Psoas muscle (tissue), 8 donors: ENCODE results near the gene DAAM2. TPM values are rescaled to one million over a fixed set of nuclear protein-coding genes. Genes with fewer than 3 reads are reported as not detected.

Experiments used
- ATAC-seq, 4 donors: fragments of 200-7000 bp; cut with Tn5 transposase; one replicate each; pipeline ENCODE4 v1.9.1; 2020; ENCODE audit warnings: moderate library complexity in 3 of 4, mild to moderate bottlenecking in 2 of 4
- DNase-seq, 2 donors: peaks; one replicate each; pipeline ENCODE4 v3.0.0-alpha.2; 2020
- H3K27ac ChIP-seq: fragments of 200-600 bp; one replicate; pipeline ENCODE4 v1.8.0; 2022
- H3K27me3 ChIP-seq, 3 donors: fragments of 200-600 bp in 1 of 3; one replicate each; pipeline versions ENCODE4 v1.6.1 to v1.8.0; 2013 to 2022; ENCODE audit warnings: low read length in 2 of 3, mild to moderate bottlenecking in 2 of 3, moderate library complexity in 1 of 3; ENCODE audit not compliant: insufficient read depth in 3 of 3
- H3K36me3 ChIP-seq, 2 donors: fragments of 200-600 bp in 1 of 2; one replicate each; pipeline versions ENCODE4 v1.6.1 to v1.8.0; 2013 to 2022; ENCODE audit warnings: low read depth in 1 of 2, mild to moderate bottlenecking in 1 of 2, moderate library complexity in 1 of 2; ENCODE audit not compliant: insufficient read depth in 1 of 2
- H3K4me1 ChIP-seq: fragments of 200-600 bp; one replicate; pipeline ENCODE4 v1.8.0; 2022
- H3K4me3 ChIP-seq: fragments of 200-600 bp; one replicate; pipeline ENCODE4 v1.8.0; 2022; ENCODE audit warnings: mild to moderate bottlenecking
- H3K9me3 ChIP-seq: fragments of 200-600 bp; one replicate; pipeline ENCODE4 v1.8.0; 2022
- WGBS, 3 donors: extraction: QIAGEN DNeasy Blood & Tissue Kit; methylation state at CpG; one replicate each; pipeline versions ENCODE4 v1.1.6 to v1.1.7; 2013; 5-methylcytosine and 5-hydroxymethylcytosine counted together
- intact Hi-C, 2 donors: fragments of 100-400 bp; cut with DNase I; formaldehyde crosslinking; loops; one replicate each; pipeline versions ENCODE4 v1.11.0 to v1.14.2; 2022
- polyA plus RNA-seq, 3 donors: library from polyadenylated mRNA; stranded (reverse); fragments of 200-250 nt; gene quantifications; one replicate each; pipeline ENCODE4 v1.2.3, GENCODE V29; 2013
- total RNA-seq, 4 donors: library from RNA; stranded (reverse); fragmentation: NEBNext Ultra II Directional in 2 of 4; extraction: Animal tissue kit (Norgen Biotek cat#: 25700) in 2 of 4; gene quantifications; one replicate each; pipeline versions ENCODE4 v1.2.1 to v1.2.4, GENCODE V29; 2021 to 2023
- TF ChIP-seq, protein P1 (sequence below): fragments of 200-600 bp; IDR thresholded peaks from one replicate; pipeline ENCODE4 v1.8.0; 2022; ENCODE audit warnings: antibody characterized with exemption
- donor health status: healthy with polysubstance abuse.
- donor health status: DM: no; HTN: no; CAD: no; lungs with moderate emphysema.
- donor health status: Bipolar disorder and iron deficiency.
- donor health status: healthy.
- donor health status: DM: yes; HTN: yes; CAD: no.
- donor health status: DM: no; HTN: no; CAD: no.
- donor health status: DM: no; HTN: no; CAD: no.
- donor health status: DM: yes; HTN: yes; CAD: no.

The DAAM2 gene
- total and polyA plus RNA-seq, 7 donors: 7.0 to 67.1 (median 26.5) TPM

DNA sequence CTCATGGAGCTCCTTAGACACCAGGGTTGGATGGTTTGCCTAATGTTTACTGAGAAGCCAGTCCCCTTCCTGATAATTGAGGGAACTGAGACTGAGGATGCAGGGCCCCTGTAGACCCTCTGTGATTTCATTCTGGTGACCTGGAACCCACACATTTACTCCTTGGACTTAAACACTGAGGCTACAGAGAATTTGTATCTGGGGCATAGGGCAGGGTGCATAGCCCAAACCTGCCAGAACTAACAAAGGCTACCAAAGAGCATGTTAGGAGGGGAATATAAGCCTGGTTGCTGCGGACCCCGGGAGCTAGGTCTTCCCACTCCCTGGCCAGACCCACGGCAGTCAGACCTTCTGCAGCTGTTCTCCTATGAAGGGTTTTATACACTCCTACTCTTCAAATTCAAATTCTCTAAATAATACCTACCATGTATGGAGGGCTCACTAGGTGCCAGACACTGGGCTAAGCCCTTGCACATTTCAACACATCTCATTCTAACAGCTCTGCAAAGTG lies 19.7 kb downstream of the DAAM2 start:
- no peaks in the 10 kb centered on the region for H3K36me3 ChIP-seq
- no peaks in the 10 kb centered on the region for H3K27me3 ChIP-seq
- no peaks in the 10 kb centered on the region for H3K9me3 ChIP-seq
- H3K4me3 ChIP-seq: no peak overlapping the region
- H3K4me1 ChIP-seq: peaks cover 15% of the 10 kb centered on the region
- DNase-seq: no peak
- ATAC-seq: no peak
- WGBS, 3 donors: 35 to 77% (median 67%) methylated on average over 3 of the region's 3 CpGs
- no peak overlapping the region for H3K27ac ChIP-seq
- intact Hi-C loops: no loop called here
- TF ChIP-seq, protein P1, sequence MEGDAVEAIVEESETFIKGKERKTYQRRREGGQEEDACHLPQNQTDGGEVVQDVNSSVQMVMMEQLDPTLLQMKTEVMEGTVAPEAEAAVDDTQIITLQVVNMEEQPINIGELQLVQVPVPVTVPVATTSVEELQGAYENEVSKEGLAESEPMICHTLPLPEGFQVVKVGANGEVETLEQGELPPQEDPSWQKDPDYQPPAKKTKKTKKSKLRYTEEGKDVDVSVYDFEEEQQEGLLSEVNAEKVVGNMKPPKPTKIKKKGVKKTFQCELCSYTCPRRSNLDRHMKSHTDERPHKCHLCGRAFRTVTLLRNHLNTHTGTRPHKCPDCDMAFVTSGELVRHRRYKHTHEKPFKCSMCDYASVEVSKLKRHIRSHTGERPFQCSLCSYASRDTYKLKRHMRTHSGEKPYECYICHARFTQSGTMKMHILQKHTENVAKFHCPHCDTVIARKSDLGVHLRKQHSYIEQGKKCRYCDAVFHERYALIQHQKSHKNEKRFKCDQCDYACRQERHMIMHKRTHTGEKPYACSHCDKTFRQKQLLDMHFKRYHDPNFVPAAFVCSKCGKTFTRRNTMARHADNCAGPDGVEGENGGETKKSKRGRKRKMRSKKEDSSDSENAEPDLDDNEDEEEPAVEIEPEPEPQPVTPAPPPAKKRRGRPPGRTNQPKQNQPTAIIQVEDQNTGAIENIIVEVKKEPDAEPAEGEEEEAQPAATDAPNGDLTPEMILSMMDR: no peak

DNA sequence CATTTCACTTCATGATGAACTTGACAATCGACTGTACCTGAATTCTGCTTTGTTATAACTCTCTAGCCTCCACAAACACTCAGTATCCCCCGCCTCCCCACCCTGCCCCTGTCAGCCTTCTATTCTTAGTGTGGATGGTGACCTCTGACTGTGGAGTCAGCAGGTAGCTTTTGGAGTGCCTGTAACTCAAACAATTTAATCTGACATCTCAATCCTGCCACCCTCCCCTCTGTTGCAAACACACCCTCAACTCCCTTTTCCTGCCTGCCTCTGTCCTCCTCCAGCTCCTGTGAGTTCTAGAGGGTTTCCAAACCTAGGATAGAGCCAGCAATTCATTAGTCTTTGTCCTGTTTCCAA lies 20.3 kb downstream of the DAAM2 start:
- 75 to 97% (median 88%) methylated on average over 2 of the region's 2 CpGs for WGBS, 3 donors
- ATAC-seq (peak in 2 of 4 donors; percentile 56 to 70), DNase-seq (no peak)
- TF ChIP-seq, protein P1: no peak
- Histone ChIP-seq H3K27ac (no peak overlapping the region), H3K4me1 (peaks cover 15% of the 10 kb centered on the region), H3K4me3 (no peak overlapping the region), H3K36me3 (no peaks in the 10 kb centered on the region), H3K27me3 (no peaks in the 10 kb centered on the region), H3K9me3 (no peaks in the 10 kb centered on the region)
- intact Hi-C loops: no loop called here

DNA sequence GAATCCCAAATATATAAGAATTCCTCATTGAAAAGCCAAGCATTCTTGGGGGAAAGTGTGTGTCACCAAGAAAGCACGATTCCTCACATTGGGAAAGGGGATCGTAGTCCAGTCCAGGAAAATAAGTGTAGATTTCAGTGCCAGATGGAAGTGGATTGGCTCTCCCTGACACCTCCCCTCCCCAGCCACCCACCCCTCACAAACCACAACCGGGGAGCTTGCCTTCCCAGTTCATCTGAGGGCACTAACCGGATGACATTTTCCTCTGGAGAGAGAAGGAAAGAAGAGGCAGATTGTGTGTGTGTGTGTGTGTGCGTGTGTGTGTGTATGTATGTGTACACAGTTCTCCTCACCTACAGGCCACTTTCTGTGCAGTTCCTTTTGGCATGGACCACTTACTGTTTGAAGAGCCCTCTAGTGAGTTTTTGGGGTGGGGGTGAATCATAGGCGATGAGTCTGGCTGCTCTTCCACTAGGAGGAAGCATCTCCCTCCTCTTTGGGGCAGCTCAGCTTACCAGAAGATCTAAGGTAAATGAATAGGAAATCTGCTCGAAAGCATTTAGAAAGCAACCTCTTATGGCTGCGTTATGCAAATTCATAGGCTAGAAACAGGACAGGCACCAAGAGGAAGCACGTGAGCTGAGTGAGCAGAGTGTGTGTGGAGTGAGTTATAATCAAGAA lies 20.8 kb downstream of the DAAM2 start:
- WGBS, 3 donors: 47 to 61% (median 50%) methylated on average over 9 of the region's 9 CpGs
- no peak overlapping the region for H3K27ac ChIP-seq

DNA sequence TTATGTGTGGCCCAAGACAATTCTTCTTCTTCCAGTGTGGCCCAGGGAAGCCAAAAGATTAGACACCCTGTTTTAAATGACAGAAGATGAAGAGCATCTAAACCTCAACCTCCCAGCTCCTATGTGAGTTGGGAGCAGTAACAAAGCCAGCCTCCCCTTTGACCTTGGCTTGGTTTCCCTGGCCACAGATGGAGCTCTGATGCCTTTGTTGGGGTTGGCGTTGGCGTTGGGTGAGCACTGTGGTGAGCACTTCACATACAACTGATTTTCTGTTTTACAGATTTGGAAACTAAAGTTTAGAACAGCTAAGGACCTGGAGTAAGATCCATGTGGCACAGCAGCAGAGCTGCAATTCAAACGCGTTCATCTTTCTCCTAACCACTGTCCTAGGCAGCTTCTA lies 22.1 kb downstream of the DAAM2 start:
- intact Hi-C loops: no loop called here
- ATAC-seq: no peak
- H3K36me3 ChIP-seq: no peaks in the 10 kb centered on the region
- no peak overlapping the region for H3K4me3 ChIP-seq
- WGBS, 3 donors: 92 to 99% (median 93%) methylated on average over 4 of the region's 4 CpGs
- TF ChIP-seq, protein P1: no peak
- no peak for DNase-seq
- H3K27ac ChIP-seq: no peak overlapping the region
- no peaks in the 10 kb centered on the region for H3K27me3 ChIP-seq
- peaks cover 16% of the 10 kb centered on the region for H3K4me1 ChIP-seq
- H3K9me3 ChIP-seq: no peaks in the 10 kb centered on the region

More for the DNA sequence above, 20.8 kb downstream of the DAAM2 start:
- intact Hi-C loops: no loop called here
- Histone ChIP-seq H3K4me3 (no peak overlapping the region), H3K36me3 (no peaks in the 10 kb centered on the region), H3K9me3 (no peaks in the 10 kb centered on the region), H3K4me1 (peaks cover 15% of the 10 kb centered on the region), H3K27me3 (no peaks in the 10 kb centered on the region)
- ATAC-seq (peak in 3 of 4 donors; percentile 43 to 55 (median 52)), DNase-seq (peak in 1 of 2 donors; percentile 49)
- TF ChIP-seq, protein P1: no peak

DNA sequence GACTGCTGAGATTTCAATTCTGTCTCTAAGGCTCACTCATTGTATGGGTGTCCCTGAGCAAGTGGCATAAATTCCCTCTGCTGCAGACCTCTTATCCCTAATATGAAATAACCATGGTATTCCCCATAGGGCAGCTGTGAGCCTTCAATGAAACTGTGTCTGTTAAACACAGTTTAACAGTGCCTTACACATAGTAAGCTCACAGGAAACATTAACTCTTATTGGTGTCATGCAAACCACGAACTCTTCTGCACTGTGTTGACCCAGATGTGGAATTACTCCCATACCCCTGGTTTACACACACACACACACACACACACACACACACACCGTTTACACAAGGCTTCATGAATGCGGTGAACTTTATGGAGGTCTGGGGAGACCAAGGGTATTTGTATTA lies 23.2 kb downstream of the DAAM2 start:
- H3K27me3 ChIP-seq: no peaks in the 10 kb centered on the region
- no peak overlapping the region for H3K4me3 ChIP-seq
- WGBS, 3 donors: 85 to 94% (median 85%) methylated on average over 3 of the region's 3 CpGs
- no peak for DNase-seq
- H3K9me3 ChIP-seq: no peaks in the 10 kb centered on the region
- intact Hi-C loops: no loop called here
- no peaks in the 10 kb centered on the region for H3K36me3 ChIP-seq
- peaks cover 14% of the 10 kb centered on the region for H3K4me1 ChIP-seq
- H3K27ac ChIP-seq: no peak overlapping the region
- TF ChIP-seq, protein P1: no peak
- no peak for ATAC-seq
